Spleen (tissue), 11 donors: Measurements from ENCODE around the gene MAP7D1. TPM values are rescaled to one million over a fixed set of nuclear protein-coding genes. Genes with fewer than 3 reads are reported as not detected.

ENCODE experiments used
- DNase-seq: peaks from one replicate; pipeline ENCODE4 v3.0.0-alpha.2; 2020
- H3K27ac ChIP-seq, 8 donors: fragments of 200-600 bp; sonication (generic) in 7 of 8; 1 replicate in 4 of 8; 2 replicates in 4 of 8; pipeline versions ENCODE4 v1.5.0 to v1.8.0; 2016 to 2021; ENCODE audit warnings: inconsistent platforms in 4 of 8, mild to moderate bottlenecking in 4 of 8, moderate library complexity in 1 of 8
- H3K27me3 ChIP-seq, 7 donors: fragments of 200-600 bp; sonication (generic) in 6 of 7; replicated peaks in 1 of 7; 1 replicate in 4 of 7; 2 replicates in 3 of 7; pipeline versions ENCODE4 v1.5.0 to v1.8.0; 2016 to 2021; ENCODE audit warnings: inconsistent platforms in 3 of 7, mild to moderate bottlenecking in 1 of 7
- H3K36me3 ChIP-seq, 6 donors: fragments of 200-600 bp; sonication (generic) in 5 of 6; 1 replicate in 4 of 6; 2 replicates in 2 of 6; pipeline versions ENCODE4 v1.5.0 to v1.8.0; 2016 to 2021; ENCODE audit warnings: inconsistent platforms in 2 of 6
- H3K4me1 ChIP-seq, 6 donors: fragments of 200-600 bp; sonication (generic) in 5 of 6; 1 replicate in 3 of 6; 2 replicates in 3 of 6; pipeline versions ENCODE4 v1.5.0 to v1.8.0; 2016 to 2021; ENCODE audit warnings: inconsistent platforms in 3 of 6
- H3K4me3 ChIP-seq, 8 donors: fragments of 200-600 bp; sonication (generic) in 7 of 8; 1 replicate in 4 of 8; 2 replicates in 4 of 8; pipeline versions ENCODE4 v1.5.0 to v1.8.0; 2016 to 2021; ENCODE audit warnings: inconsistent platforms in 4 of 8, mild to moderate bottlenecking in 4 of 8, moderate library complexity in 2 of 8
- H3K9me3 ChIP-seq, 8 donors: fragments of 200-600 bp; sonication (generic) in 7 of 8; 1 replicate in 4 of 8; 2 replicates in 4 of 8; pipeline versions ENCODE4 v1.5.0 to v1.8.0; 2016 to 2021; ENCODE audit warnings: inconsistent platforms in 4 of 8
- CTCF ChIP-seq, 11 experiments: fragments of 200-600 bp in 7 of 11; fragments of 450-650 bp in 4 of 11; sonication (generic) in 4 of 11; IDR thresholded peaks in 8 of 11; conservative IDR thresholded peaks in 3 of 11; 1 replicate in 7 of 11; 2 replicates in 4 of 11; pipeline versions ENCODE4 v1.4.0 to v1.8.0; 2016 to 2021; ENCODE audit warnings: antibody characterized with exemption in 11 of 11, inconsistent platforms in 4 of 11, mild to moderate bottlenecking in 1 of 11
- POLR2A ChIP-seq, 3 donors: fragments of 450-650 bp; IDR thresholded peaks; one replicate each; pipeline ENCODE4 v1.5.1; 2017; ENCODE audit warnings: antibody characterized with exemption in 3 of 3, mild to moderate bottlenecking in 1 of 3
- POLR2AphosphoS5 ChIP-seq, 3 donors: sonication (generic); formaldehyde crosslinking; IDR thresholded peaks; one replicate each; pipeline ENCODE4 v1.5.1; 2017; ENCODE audit warnings: antibody characterized with exemption in 3 of 3
- WGBS, 5 donors: extraction: QIAGEN DNeasy Blood & Tissue Kit in 3 of 5; methylation state at CpG; one replicate each; pipeline versions ENCODE4 v1.1.5 to v1.1.7; 2013 to 2018; 5-methylcytosine and 5-hydroxymethylcytosine counted together
- intact Hi-C: fragments of 100-400 bp; cut with DNase I; formaldehyde crosslinking; loops from one replicate; pipeline ENCODE4 v1.15.0; 2023; ENCODE audit warnings: low total_unique reads
- polyA plus RNA-seq, 3 donors: library from polyadenylated mRNA; stranded (reverse); fragments of 200-250 nt; gene quantifications; one replicate each; pipeline ENCODE4 v1.2.1, GENCODE V29; 2013
- total RNA-seq, 7 donors: library from RNA; depleted of rRNA in 3 of 7; stranded (reverse); fragments of >200 nt in 3 of 7; fragmentation: NEBNext Ultra II Directional in 4 of 7; extraction: Animal tissue kit (Norgen Biotek cat#: 25700) in 4 of 7; gene quantifications; one replicate each; pipeline versions ENCODE4 v1.1.0 to v1.2.1, GENCODE V29; 2016 to 2021
- donor health status: healthy with polysubstance abuse.
- donor health status: DM: no; HTN: no; CAD: no; lungs with moderate emphysema.
- donor health status: DM: no; HTN: no; CAD: no.
- donor health status: Bipolar disorder and iron deficiency.
- donor health status: healthy.
- donor health status: DM: no; HTN: no; CAD: no.
- donor health status: DM: yes; HTN: yes; CAD: no.

MAP7D1 gene
- total and polyA plus RNA-seq, 10 donors: 30.4 to 116 (median 88.0) TPM

GRCh38 chr1:36134031-36134430 lies 21.9 kb upstream of the MAP7D1 start:
- Histone ChIP-seq H3K4me3 (no peak overlapping the region), H3K27ac (no peak overlapping the region), H3K9me3 (no peaks in the 10 kb centered on the region), H3K4me1 (peaks cover 0 to 28% (median 16%) of the 10 kb centered on the region in 6 donors), H3K36me3 (peaks cover 0 to 34% (median 25%) of the 10 kb centered on the region in 6 donors), H3K27me3 (no peaks in the 10 kb centered on the region)
- WGBS, 5 donors: 73 to 85% (median 78%) methylated on average over 6 of the region's 6 CpGs
- no peak for TF ChIP-seq POLR2A (IDR thresholded peaks at IDR 0.05)
- no peak for TF ChIP-seq POLR2AphosphoS5 (IDR thresholded peaks at IDR 0.05)
- no peak for TF ChIP-seq CTCF (IDR thresholded peaks at IDR 0.05 in 8 of 11, conservative IDR thresholded peaks at IDR 0.05 in 3 of 11)
- intact Hi-C loops: no loop called here
- DNase-seq: no peak

- H3K27ac ChIP-seq: peak overlapping the region in 5 of 8 donors; percentile 0 to 62 (median 31)
- intact Hi-C loops: loop anchor here (5.0 kb wide), 1 partner anchor 32 kb away; no protein-coding TSS in a partner anchor
- no peak for DNase-seq
- H3K9me3 ChIP-seq: no peaks in the 10 kb centered on the region
- TF ChIP-seq CTCF (IDR thresholded peaks at IDR 0.05 in 8 of 11, conservative IDR thresholded peaks at IDR 0.05 in 3 of 11) (peak in 10 of 11 experiments; percentile 35 to 79 (median 64)), POLR2AphosphoS5 (IDR thresholded peaks at IDR 0.05) (no peak), POLR2A (IDR thresholded peaks at IDR 0.05) (no peak)
- no peak overlapping the region for H3K4me3 ChIP-seq
- peaks cover 2 to 35% (median 19%) of the 10 kb centered on the region in 6 donors for H3K4me1 ChIP-seq
- 58 to 68% (median 61%) methylated on average over 7 of the region's 7 CpGs for WGBS, 5 donors
- no peaks in the 10 kb centered on the region for H3K27me3 ChIP-seq
- peaks cover 0 to 41% (median 31%) of the 10 kb centered on the region in 6 donors for H3K36me3 ChIP-seq
Observed at GRCh38 chr1:36134505-36135329, 21.2 kb upstream of the MAP7D1 start.

- WGBS, 5 donors: 62 to 77% (median 66%) methylated on average over 6 of the region's 6 CpGs
- no peaks in the 10 kb centered on the region for H3K9me3 ChIP-seq
- H3K4me3 ChIP-seq: no peak overlapping the region
- intact Hi-C loops: loop anchor here (5.0 kb wide), 1 partner anchor 33 kb away; no protein-coding TSS in a partner anchor
- H3K27ac ChIP-seq: peak overlapping the region in 5 of 8 donors; percentile 0 to 62 (median 31)
- no peaks in the 10 kb centered on the region for H3K27me3 ChIP-seq
- H3K36me3 ChIP-seq: peaks cover 0 to 47% (median 32%) of the 10 kb centered on the region in 6 donors
- no peak for DNase-seq
- H3K4me1 ChIP-seq: peaks cover 5 to 41% (median 22%) of the 10 kb centered on the region in 6 donors
- TF ChIP-seq CTCF (IDR thresholded peaks at IDR 0.05 in 8 of 11, conservative IDR thresholded peaks at IDR 0.05 in 3 of 11) (no peak), POLR2A (IDR thresholded peaks at IDR 0.05) (no peak), POLR2AphosphoS5 (IDR thresholded peaks at IDR 0.05) (no peak)
Observed at GRCh38 chr1:36135330-36135667, 20.7 kb upstream of the MAP7D1 start.

- Histone ChIP-seq H3K4me1 (peaks cover 5 to 46% (median 27%) of the 10 kb centered on the region in 6 donors), H3K9me3 (no peaks in the 10 kb centered on the region), H3K27me3 (no peaks in the 10 kb centered on the region), H3K27ac (peak overlapping the region in 6 of 8 donors; percentile 23 to 62 (median 48)), H3K36me3 (peaks cover 0 to 49% (median 32%) of the 10 kb centered on the region in 6 donors), H3K4me3 (no peak overlapping the region)
- no peak for DNase-seq
- no peak for TF ChIP-seq CTCF (IDR thresholded peaks at IDR 0.05 in 8 of 11, conservative IDR thresholded peaks at IDR 0.05 in 3 of 11)
- TF ChIP-seq POLR2A (IDR thresholded peaks at IDR 0.05): no peak
- no peak for TF ChIP-seq POLR2AphosphoS5 (IDR thresholded peaks at IDR 0.05)
- intact Hi-C loops: loop anchor here (5.0 kb wide), 1 partner anchor 33 kb away; no protein-coding TSS in a partner anchor
Observed at GRCh38 chr1:36135796-36136195, 20.2 kb upstream of the MAP7D1 start.
